IPS-20b (cell line): ENCODE data around the gene PCK1.
"Not testable (repeated sequence)": the region's sequence is repeated elsewhere in the genome, so short reads cannot be mapped to it uniquely, and the experiment has no call there.

Experiments used
- H3K27ac ChIP-seq: one replicate; pipeline ENCODE4 v1.5.1; 2013; ENCODE audit warnings: low read length
- H3K27me3 ChIP-seq: 2 replicates; pipeline ENCODE4 v1.6.1; 2013; ENCODE audit warnings: mild to moderate bottlenecking, low read length, inconsistent platforms; ENCODE audit not compliant: insufficient read depth
- H3K36me3 ChIP-seq: 2 replicates; pipeline ENCODE4 v1.6.1; 2013; ENCODE audit warnings: low read depth, mild to moderate bottlenecking, inconsistent platforms, low read length, moderate library complexity; ENCODE audit not compliant: insufficient read depth
- H3K4me1 ChIP-seq: 2 replicates; pipeline ENCODE4 v1.6.1; 2013; ENCODE audit warnings: mild to moderate bottlenecking, control low read depth, inconsistent platforms, low read length, moderate library complexity; ENCODE audit not compliant: insufficient read depth
- H3K4me3 ChIP-seq: 2 replicates; pipeline ENCODE4 v1.5.1; 2013; ENCODE audit warnings: mild to moderate bottlenecking, low read length, inconsistent platforms
- H3K9ac ChIP-seq: 2 replicates; pipeline ENCODE4 v1.6.1; 2013; ENCODE audit warnings: low read depth, mild to moderate bottlenecking, inconsistent platforms, low read length, moderate library complexity
- H3K9me3 ChIP-seq: 2 replicates; pipeline ENCODE4 v1.6.1; 2013; ENCODE audit warnings: mild to moderate bottlenecking, low read depth, low read length, inconsistent platforms; ENCODE audit not compliant: insufficient read depth

PCK1 gene

DNA sequence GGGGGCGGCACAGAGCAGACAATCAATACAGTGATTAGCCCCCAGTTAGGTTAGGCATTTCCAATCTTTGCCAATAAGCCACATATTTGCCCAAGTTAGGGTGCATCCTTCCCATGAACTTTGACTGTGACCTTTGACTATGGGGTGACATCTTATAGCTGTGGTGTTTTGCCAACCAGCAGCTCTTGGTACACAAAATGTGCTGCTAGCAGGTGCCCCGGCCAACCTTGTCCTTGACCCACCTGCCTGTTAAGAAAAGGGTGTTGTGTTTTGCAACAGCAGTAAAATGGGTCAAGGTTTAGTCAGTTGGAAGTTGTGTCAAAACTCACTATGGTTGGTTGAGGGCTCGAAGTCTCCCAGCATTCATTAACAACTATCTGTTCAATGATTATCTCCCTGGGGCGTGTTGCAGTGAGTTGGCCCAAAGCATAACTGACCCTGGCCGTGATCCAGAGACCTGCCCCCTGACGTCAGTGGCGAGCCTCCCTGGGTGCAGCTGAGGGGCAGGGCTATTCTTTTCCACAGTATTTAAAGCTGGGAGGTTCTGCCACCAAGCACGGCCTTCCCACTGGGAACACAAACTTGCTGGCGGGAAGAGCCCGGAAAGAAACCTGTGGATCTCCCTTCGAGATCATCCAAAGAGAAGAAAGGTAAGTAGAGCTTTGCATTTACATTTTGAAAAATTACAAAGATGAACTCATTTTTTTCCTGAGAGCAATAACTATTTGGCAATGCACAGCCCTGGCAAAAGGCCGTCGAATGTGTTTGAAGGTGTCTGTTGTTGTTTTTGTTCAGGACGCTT is at the start of gene PCK1:
PCK1 (plus strand) TSS at position 557 of the 802 bp plus-strand sequence. CDS start 302 bp downstream, outside the sequence.
- Histone ChIP-seq H3K9ac (no peak within 1 kb of the TSS), H3K4me1 (no peaks in the 10 kb centered on the region), H3K27me3 (peaks cover 5% of the 10 kb centered on the region), H3K27ac (no peak within 1 kb of the TSS), H3K4me3 (no peak within 1 kb of the TSS), H3K9me3 (no peaks in the 10 kb centered on the region), H3K36me3 (no peaks in the 10 kb centered on the region)

DNA sequence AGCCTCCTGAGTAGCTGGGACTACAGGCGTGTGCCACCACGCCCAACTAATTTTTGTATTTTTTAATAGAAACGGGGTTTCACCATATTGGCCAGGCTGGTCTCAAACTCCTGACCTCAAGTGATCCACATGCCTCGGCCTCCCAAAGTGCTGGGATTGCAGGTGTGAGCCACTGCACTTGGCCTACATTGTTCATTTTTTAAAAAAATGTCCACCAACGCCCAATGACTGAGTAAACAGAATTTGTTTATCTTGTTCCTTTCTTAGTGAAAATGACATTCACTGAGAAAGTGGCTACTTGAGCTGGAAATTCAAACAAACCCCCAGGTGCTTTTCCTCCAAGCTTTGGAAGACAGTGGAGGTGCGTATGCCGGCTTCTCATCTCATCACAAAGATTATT is 49.2 kb upstream of the PCK1 start:
- H3K4me3 ChIP-seq, H3K9ac ChIP-seq, H3K9me3 ChIP-seq, H3K27me3 ChIP-seq, H3K27ac ChIP-seq, H3K36me3 ChIP-seq, H3K4me1 ChIP-seq: not testable (repeated sequence)

GRCh38 chr20:57512432-57512831 is 48.5 kb upstream of the PCK1 start:
- Histone ChIP-seq H3K4me1 (peaks cover 7% of the 10 kb centered on the region), H3K27me3 (no peaks in the 10 kb centered on the region), H3K27ac (no peak overlapping the region), H3K4me3 (no peak overlapping the region), H3K9me3 (no peaks in the 10 kb centered on the region), H3K9ac (no peak overlapping the region), H3K36me3 (no peaks in the 10 kb centered on the region)

DNA sequence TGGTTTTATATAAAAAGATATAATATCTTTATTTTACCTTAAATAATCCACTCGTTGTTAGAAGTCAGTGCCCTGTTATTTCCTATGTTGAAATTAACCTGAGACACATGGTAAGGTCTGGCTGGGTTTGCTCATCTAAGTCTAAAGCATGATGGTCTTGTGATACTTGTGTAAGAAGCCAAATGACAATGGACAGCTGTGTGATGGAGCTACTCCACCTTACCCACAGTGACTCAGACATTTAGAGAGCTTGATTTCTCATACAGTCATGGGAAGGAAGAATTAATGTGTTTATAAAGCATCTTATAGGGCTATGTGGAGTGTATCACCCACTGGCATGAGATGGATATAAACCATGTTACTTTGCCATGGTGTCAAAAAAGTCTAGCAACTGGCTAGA is 47.7 kb upstream of the PCK1 start:
- no peaks in the 10 kb centered on the region for H3K27me3 ChIP-seq
- H3K9ac ChIP-seq = no peak overlapping the region
- H3K36me3 ChIP-seq = no peaks in the 10 kb centered on the region

GRCh38 chr20:57514273-57514751 is 46.6 kb upstream of the PCK1 start:
- no peak overlapping the region for H3K4me3 ChIP-seq
- H3K36me3 ChIP-seq = no peaks in the 10 kb centered on the region
- H3K27ac ChIP-seq = no peak overlapping the region
- no peak overlapping the region for H3K9ac ChIP-seq
- no peaks in the 10 kb centered on the region for H3K27me3 ChIP-seq
- H3K4me1 ChIP-seq = peaks cover 7% of the 10 kb centered on the region
- H3K9me3 ChIP-seq = no peaks in the 10 kb centered on the region

More for the DNA sequence above, 47.7 kb upstream of the PCK1 start:
- H3K4me1 ChIP-seq = peaks cover 7% of the 10 kb centered on the region
- H3K4me3 ChIP-seq = no peak overlapping the region
- H3K9me3 ChIP-seq = no peaks in the 10 kb centered on the region
- no peak overlapping the region for H3K27ac ChIP-seq

GRCh38 chr20:57517904-57518303 is 43.0 kb upstream of the PCK1 start:
- H3K27ac ChIP-seq = no peak overlapping the region
- no peaks in the 10 kb centered on the region for H3K27me3 ChIP-seq

GRCh38 chr20:57522380-57523140 is 38.4 kb upstream of the PCK1 start:
- H3K36me3 ChIP-seq = no peaks in the 10 kb centered on the region
- H3K9me3 ChIP-seq = no peaks in the 10 kb centered on the region
- no peaks in the 10 kb centered on the region for H3K27me3 ChIP-seq
- H3K9ac ChIP-seq = no peak overlapping the region
- no peak overlapping the region for H3K4me3 ChIP-seq
- no peak overlapping the region for H3K27ac ChIP-seq
- peaks cover 4% of the 10 kb centered on the region; the same call in 1 of the 2 replicates for H3K4me1 ChIP-seq

More at GRCh38 chr20:57517904-57518303, 43.0 kb upstream of the PCK1 start:
- Histone ChIP-seq H3K36me3 (no peaks in the 10 kb centered on the region), H3K9me3 (no peaks in the 10 kb centered on the region), H3K4me1 (peaks cover under 1% of the 10 kb centered on the region; the same call in 1 of the 2 replicates), H3K4me3 (no peak overlapping the region), H3K9ac (no peak overlapping the region)

DNA sequence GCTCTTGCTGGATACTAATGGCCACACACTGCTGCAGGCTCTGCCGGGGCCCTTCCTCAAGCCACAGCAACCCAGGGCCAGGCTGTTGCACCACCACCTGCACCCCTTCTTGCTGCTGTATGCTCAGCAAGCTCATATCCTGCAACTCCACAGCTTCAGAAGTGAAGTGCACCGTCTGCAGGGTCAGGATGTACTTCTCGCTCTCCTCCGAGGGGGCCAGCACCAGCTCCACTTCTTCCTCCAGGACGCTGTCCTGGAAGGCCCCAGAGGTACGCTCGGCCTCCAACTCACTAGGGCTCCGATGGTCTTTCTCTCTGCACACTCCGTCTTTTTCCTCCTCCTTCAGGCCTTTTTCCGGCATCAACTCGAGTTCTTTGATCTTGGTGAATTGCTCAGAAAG is 37.1 kb upstream of the PCK1 start:
- peaks cover 4% of the 10 kb centered on the region; the same call in 1 of the 2 replicates for H3K4me1 ChIP-seq
- no peak overlapping the region for H3K27ac ChIP-seq
- no peak overlapping the region for H3K4me3 ChIP-seq
- no peaks in the 10 kb centered on the region for H3K9me3 ChIP-seq
- H3K36me3 ChIP-seq = no peaks in the 10 kb centered on the region
- no peak overlapping the region for H3K9ac ChIP-seq
- no peaks in the 10 kb centered on the region for H3K27me3 ChIP-seq

DNA sequence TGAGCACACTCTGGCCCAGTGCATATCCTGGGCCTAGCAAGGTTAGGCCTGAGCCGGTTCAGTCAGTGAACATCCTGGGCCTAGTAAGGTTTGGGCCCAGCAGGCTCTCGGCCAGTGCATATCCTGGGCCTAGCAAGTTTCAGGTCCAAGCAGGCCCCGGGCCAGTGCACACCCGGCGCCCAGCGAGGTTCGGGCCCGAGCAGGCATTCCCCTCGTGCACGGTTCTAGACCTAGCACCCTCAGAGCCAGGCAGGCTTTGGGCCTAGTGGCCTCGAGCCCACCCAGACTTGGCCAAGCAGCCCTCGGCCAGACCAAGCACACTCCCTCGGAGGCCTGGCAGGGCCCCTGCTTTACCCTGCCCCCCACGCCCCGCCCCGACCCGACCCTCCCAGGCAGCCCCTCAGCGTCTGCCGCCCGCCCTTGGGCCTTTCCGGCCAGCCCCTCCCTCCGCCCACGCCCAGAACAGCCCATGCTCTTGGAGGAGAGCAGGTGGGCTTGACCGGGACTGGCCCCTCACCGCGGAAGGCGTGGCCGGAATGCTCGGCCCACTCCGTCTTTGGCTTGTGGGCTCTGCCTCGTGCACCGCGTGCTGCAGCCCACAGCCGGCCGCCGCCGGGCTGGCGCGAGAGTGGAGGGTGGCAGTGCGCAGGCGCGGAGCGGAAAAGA is 36.3 kb upstream of the PCK1 start, which contains the start of gene CTCFL:
CTCFL (minus strand) TSS at position 630 of the 666 bp plus-strand sequence. CDS start 935 bp downstream, outside the sequence.
- peaks cover 4% of the 10 kb centered on the region; the same call in 1 of the 2 replicates for H3K4me1 ChIP-seq
- no peak within 1 kb of the TSS for H3K27ac ChIP-seq
- no peaks in the 10 kb centered on the region for H3K9me3 ChIP-seq
- no peak within 1 kb of the TSS for H3K4me3 ChIP-seq
- no peaks in the 10 kb centered on the region for H3K27me3 ChIP-seq
- no peaks in the 10 kb centered on the region for H3K36me3 ChIP-seq
- H3K9ac ChIP-seq = no peak within 1 kb of the TSS

GRCh38 chr20:57525328-57526086 is 35.4 kb upstream of the PCK1 start:
- Histone ChIP-seq H3K27ac (no peak overlapping the region), H3K36me3 (no peaks in the 10 kb centered on the region), H3K27me3 (no peaks in the 10 kb centered on the region), H3K9me3 (no peaks in the 10 kb centered on the region), H3K4me1 (peaks cover 4% of the 10 kb centered on the region; the same call in 1 of the 2 replicates), H3K4me3 (no peak overlapping the region), H3K9ac (no peak overlapping the region)
